ENCODE results near the gene CREM. TPM values are rescaled to one million over a fixed set of nuclear protein-coding genes. Genes with fewer than 3 reads are reported as not detected.
A peak's percentile ranks its signal among the peaks of the same experiment; 100 is the strongest.

The CREM gene
- total and polyA plus RNA-seq, 10 of the 15 experiments (the other 5 are each of a cell fraction or from before 2014, with no cell fraction given): 51.3 to 115 (median 70.6) TPM

- peak; percentile 67 for TF ChIP-seq ZNF384 (IDR thresholded peaks at IDR 0.05; ENCODE audit: borderline replicate concordance, low read depth, low read length)
- no peak for TF ChIP-seq FOS (IDR thresholded peaks at IDR 0.05; ENCODE audit: borderline replicate concordance, extremely low read depth, insufficient read length)
- no peak for TF ChIP-seq RAD51 (IDR thresholded peaks at IDR 0.05)
- peak; percentile 89 to 90 for TF ChIP-seq IKZF2 (IDR thresholded peaks at IDR 0.05)
- TF ChIP-seq ZSCAN29 (IDR thresholded peaks at IDR 0.05): no peak
- peak; percentile 91; the same call in 1 of the 2 replicates for TF ChIP-seq TAF1 (IDR thresholded peaks at IDR 0.05; ENCODE audit: borderline replicate concordance, low read depth, low read length)
- TF ChIP-seq SUPT20H (IDR thresholded peaks at IDR 0.05; ENCODE audit: borderline replicate concordance, control insufficient read depth, low read depth, low read length): no peak
- TF ChIP-seq ZNF24 (IDR thresholded peaks at IDR 0.05): no peak; the same call in 1 of the 2 replicates
- no peak for TF ChIP-seq HDAC2 (IDR thresholded peaks at IDR 0.05)
- TF ChIP-seq LARP7 (IDR thresholded peaks at IDR 0.05): no peak
- no peak for TF ChIP-seq KAT2A (conservative IDR thresholded peaks at IDR 0.05; ENCODE audit: control insufficient read depth, low read depth, low read length)
- no peak for TF ChIP-seq KDM1A (IDR thresholded peaks at IDR 0.05; ENCODE audit: borderline replicate concordance)
- no peak for TF ChIP-seq ESRRA (IDR thresholded peaks at IDR 0.05; ENCODE audit: low read length)
- TF ChIP-seq PKNOX1 (IDR thresholded peaks at IDR 0.05): peak; percentile 32; the same call in 1 of the 2 replicates
- TF ChIP-seq, protein P1, sequence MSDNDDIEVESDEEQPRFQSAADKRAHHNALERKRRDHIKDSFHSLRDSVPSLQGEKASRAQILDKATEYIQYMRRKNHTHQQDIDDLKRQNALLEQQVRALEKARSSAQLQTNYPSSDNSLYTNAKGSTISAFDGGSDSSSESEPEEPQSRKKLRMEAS (IDR thresholded peaks at IDR 0.05; ENCODE audit: low read depth, low read length): peak; percentile 55; the same call in 1 of the 2 replicates
- TF ChIP-seq RFX5 (IDR thresholded peaks at IDR 0.05; ENCODE audit: low read depth, low read length): peak; percentile 78
- no peak for TF ChIP-seq FOXM1 (IDR thresholded peaks at IDR 0.05; ENCODE audit: low read depth, low read length)
- no peak for TF ChIP-seq NFIC (IDR thresholded peaks at IDR 0.05; ENCODE audit: low read depth, low read length)
- TF ChIP-seq WRNIP1 (IDR thresholded peaks at IDR 0.05; ENCODE audit: borderline replicate concordance, low read depth, low read length): no peak
- peak; percentile 96 to 97 for TF ChIP-seq BHLHE40 (IDR thresholded peaks at IDR 0.05; ENCODE audit: borderline replicate concordance in 1 of 2, low read depth in 2 of 2, low read length in 1 of 2)
- no peak for TF ChIP-seq IRF5 (IDR thresholded peaks at IDR 0.05; ENCODE audit: borderline replicate concordance)
- TF ChIP-seq CUX1 (IDR thresholded peaks at IDR 0.05; ENCODE audit: insufficient replicate concordance, low read depth, low read length): no peak
- 0 out of 2 replicates have a peak, but pooled peaks have one; percentile 11 for TF ChIP-seq RCOR1 (conservative IDR thresholded peaks at IDR 0.05; ENCODE audit: low read depth, low read length)
Observed at GRCh38 chr10:35126530-35127288, at the start of gene CREM (continued).

Data from GM12878 (cell line).